A673 (cell line): ENCODE data around the gene AVP. TPM values are rescaled to one million over a fixed set of nuclear protein-coding genes. Genes with fewer than 3 reads are reported as not detected.

ENCODE experiments used
- BruUV-seq: library from RNA; stranded (reverse); fragments of 400-500 nt; replicated peaks from 2 replicates; lab custom pipeline; 2021; lab: Mats Ljungman, UMichigan
- CTCF ChIA-PET: fragments of 300-600 bp; sonication (Branson Sonifier 250); formaldehyde crosslinking; loops from one replicate; lab custom pipeline; 2022; ENCODE audit warnings: antibody characterized with exemption; lab: Charles Lee
- POLR2A ChIA-PET: fragments of 300-600 bp; sonication (Branson Sonifier 250); formaldehyde crosslinking; loops from one replicate; lab custom pipeline; 2022; ENCODE audit warnings: antibody characterized with exemption; ENCODE audit not compliant: low non-redundant PET; lab: Charles Lee
- DNase-seq: peaks from one replicate; pipeline ENCODE4 v3.0.0-alpha.2; 2015; ENCODE audit warnings: low spot score
- H3K27ac ChIP-seq: fragments of 200-600 bp; sonication (generic); 2 replicates; pipeline ENCODE4 v1.5.1; 2016; ENCODE audit warnings: mixed run types, low read depth, mild to moderate bottlenecking, mixed read lengths, antibody characterized with exemption, low read length; ENCODE audit not compliant: poor library complexity, severe bottlenecking
- H3K27me3 ChIP-seq: fragments of 200-600 bp; sonication (generic); replicated peaks from 2 replicates; pipeline ENCODE4 v1.6.1; 2017; ENCODE audit warnings: mixed run types, low read depth, mild to moderate bottlenecking, mixed read lengths, antibody characterized with exemption, low read length; ENCODE audit not compliant: insufficient read depth, poor library complexity
- H3K36me3 ChIP-seq: fragments of 200-600 bp; sonication (generic); 2 replicates; pipeline ENCODE4 v1.6.1; 2016; ENCODE audit warnings: mixed run types, mild to moderate bottlenecking, mixed read lengths, antibody characterized with exemption, low read length; ENCODE audit not compliant: insufficient read depth, poor library complexity, severe bottlenecking
- H3K4me1 ChIP-seq: fragments of 200-600 bp; sonication (generic); 2 replicates; pipeline ENCODE4 v1.6.1; 2017; ENCODE audit warnings: mixed run types, mild to moderate bottlenecking, mixed read lengths, antibody characterized with exemption, low read length; ENCODE audit not compliant: insufficient read depth, poor library complexity, severe bottlenecking
- H3K4me3 ChIP-seq: fragments of 200-600 bp; sonication (generic); 2 replicates; pipeline ENCODE4 v1.5.1; 2016; ENCODE audit warnings: low read depth, mixed run types, mild to moderate bottlenecking, mixed read lengths, low read length; ENCODE audit not compliant: poor library complexity, severe bottlenecking
- H3K9me3 ChIP-seq: fragments of 200-600 bp; sonication (generic); 2 replicates; pipeline ENCODE4 v1.6.1; 2016; ENCODE audit warnings: mixed run types, low read depth, mild to moderate bottlenecking, mixed read lengths, antibody characterized with exemption, low read length; ENCODE audit not compliant: poor library complexity, severe bottlenecking
- CTCF ChIP-seq: fragments of 300-800, 200-600 bp; sonication (generic); conservative IDR thresholded peaks from 2 replicates; pipeline ENCODE4 v1.5.1; 2017; ENCODE audit warnings: low read depth, mild to moderate bottlenecking, antibody characterized with exemption, low read length, moderate library complexity, mixed read lengths
- EZH2 ChIP-seq: fragments of 200-600 bp; sonication (generic); IDR thresholded peaks from 2 replicates; pipeline ENCODE4 v1.6.1; 2017; ENCODE audit warnings: borderline replicate concordance, low read depth, mild to moderate bottlenecking, mixed read lengths, antibody characterized with exemption, low read length; ENCODE audit not compliant: poor library complexity, severe bottlenecking
- intact Hi-C: fragments of 100-400 bp; cut with micrococcal nuclease; formaldehyde crosslinking; loops from one replicate; pipeline ENCODE4 v1.10.0; 2022; ENCODE audit not compliant: unreplicated experiment
- total RNA-seq: library from RNA; stranded (reverse); gene quantifications from 2 replicates; pipeline ENCODE4 v1.2.3, GENCODE V29; 2021

The AVP gene
- total RNA-seq, 1 experiment from 2014 or later = not detected

GRCh38 chr20:3130051-3130600 is 45.6 kb upstream of the AVP start:
- Histone ChIP-seq H3K27ac (no peak overlapping the region), H3K9me3 (no peaks in the 10 kb centered on the region), H3K4me3 (no peak overlapping the region), H3K4me1 (no peaks in the 10 kb centered on the region), H3K36me3 (no peaks in the 10 kb centered on the region), H3K27me3 (no peaks in the 10 kb centered on the region)
- DNase-seq = no peak
- TF ChIP-seq EZH2 (no peak), CTCF (no peak)
- intact Hi-C loops = no loop called here
- POLR2A ChIA-PET = interaction anchor here (0.5 to 0.7 kb wide), 3 partner anchors 26 to 89 kb away, joined by 3 to 28 read pairs (median 6); no protein-coding TSS in a partner anchor
- CTCF ChIA-PET = no interaction called here
- BruUV-seq = no TSS peak

GRCh38 chr20:3129094-3129493 is 44.6 kb upstream of the AVP start:
- POLR2A ChIA-PET = interaction anchor here (0.7 kb wide), 1 partner anchor 639 kb away, joined by 3 read pairs; no protein-coding TSS in a partner anchor
- Histone ChIP-seq H3K36me3 (no peaks in the 10 kb centered on the region), H3K9me3 (no peaks in the 10 kb centered on the region), H3K27ac (no peak overlapping the region), H3K4me1 (no peaks in the 10 kb centered on the region), H3K4me3 (no peak overlapping the region), H3K27me3 (no peaks in the 10 kb centered on the region)
- no peak for TF ChIP-seq EZH2
- no peak for TF ChIP-seq CTCF
- intact Hi-C loops = no loop called here
- DNase-seq = no peak
- no TSS peak for BruUV-seq
- CTCF ChIA-PET = no interaction called here

- TF ChIP-seq CTCF (no peak), EZH2 (no peak)
- CTCF ChIA-PET = no interaction called here
- BruUV-seq = no TSS peak
These were observed 43.9 kb upstream of the AVP start for GRCh38 chr20:3128275-3128984.

More at GRCh38 chr20:3128275-3128984, 43.9 kb upstream of the AVP start:
- POLR2A ChIA-PET = no interaction called here
- no peak for DNase-seq
- Histone ChIP-seq H3K36me3 (no peaks in the 10 kb centered on the region), H3K27ac (no peak overlapping the region), H3K27me3 (no peaks in the 10 kb centered on the region), H3K4me3 (no peak overlapping the region), H3K4me1 (no peaks in the 10 kb centered on the region), H3K9me3 (no peaks in the 10 kb centered on the region)
- intact Hi-C loops = no loop called here
